H1 (cell line): Measurements from ENCODE around the gene MACROD1. TPM values are rescaled to one million over a fixed set of nuclear protein-coding genes. Genes with fewer than 3 reads are reported as not detected.

Experiments used
- ATF3 ChIP-seq: IDR thresholded peaks from 2 replicates; pipeline ENCODE4 v1.6.1; 2011; ENCODE audit warnings: low read depth, mild to moderate bottlenecking, low read length; ENCODE audit not compliant: insufficient read depth
- EP300 ChIP-seq, 2 experiments: IDR thresholded peaks; 1 replicate in 1 of 2; 2 replicates in 1 of 2; pipeline ENCODE4 v1.6.1; 2011 to 2012; ENCODE audit warnings: low read depth in 2 of 2, low read length in 2 of 2, mild to moderate bottlenecking in 2 of 2, borderline replicate concordance in 1 of 2, inconsistent platforms in 1 of 2, moderate library complexity in 1 of 2
- FOSL1 ChIP-seq: IDR thresholded peaks from 2 replicates; pipeline ENCODE4 v1.6.1; 2011; ENCODE audit warnings: mild to moderate bottlenecking, low read depth, low read length, moderate library complexity; ENCODE audit not compliant: insufficient read depth
- HDAC6 ChIP-seq: IDR thresholded peaks from one replicate; pipeline ENCODE4 v1.7.1; 2012; ENCODE audit warnings: low read depth, mild to moderate bottlenecking, inconsistent platforms, low read length, moderate library complexity
- PHF8 ChIP-seq: fragments of 200-600 bp; sonication (generic); conservative IDR thresholded peaks from 2 replicates; pipeline ENCODE4 v1.7.1; 2012; ENCODE audit warnings: low read depth, mild to moderate bottlenecking, inconsistent platforms, low read length, moderate library complexity
- RAD21 ChIP-seq, 2 experiments: IDR thresholded peaks in 1 of 2; conservative IDR thresholded peaks in 1 of 2; 2 replicates each; pipeline ENCODE4 v1.6.1; 2011; ENCODE audit warnings: low read depth in 2 of 2, low read length in 2 of 2, improper control_type of control experiment in 1 of 2, inconsistent platforms in 1 of 2, mild to moderate bottlenecking in 1 of 2, moderate library complexity in 1 of 2
- RBBP5 ChIP-seq: IDR thresholded peaks from 2 replicates; pipeline ENCODE4 v1.7.1; 2012; ENCODE audit warnings: low read depth, mild to moderate bottlenecking, inconsistent platforms, low read length, moderate library complexity, borderline replicate concordance
- polyA plus RNA-seq, 7 experiments: library from polyadenylated mRNA; depleted of rRNA in 3 of 7; stranded (reverse) in 5 of 7; unstranded in 2 of 7; fragments of >200 nt in 5 of 7; fragments of 200-250 nt in 2 of 7; gene quantifications; 1 replicate in 5 of 7; 2 replicates in 1 of 7; 4 replicates in 1 of 7; pipeline versions ENCODE4 v1.2.1 to v1.2.3, GENCODE V29; 2011 to 2013; ENCODE audit warnings: missing spikeins in 2 of 7, mixed read lengths in 2 of 7
- total RNA-seq: library from RNA; stranded (reverse); fragmentation: NEBNext Ultra II Directional; extraction: Animal tissue kit (Norgen Biotek cat#: 25700); gene quantifications from 2 replicates; pipeline ENCODE4 v1.2.1, GENCODE V29; 2021

MACROD1 gene
- total and polyA plus RNA-seq, 2 of the 8 experiments (the other 6 are each of a cell fraction or from before 2014, with no cell fraction given) = 19.5 to 34.1 TPM

GRCh38 chr11:64057890-64058289, 108.0 kb downstream of the MACROD1 start (continued):
- TF ChIP-seq EP300 (IDR thresholded peaks at IDR 0.05; ENCODE audit: borderline replicate concordance in 1 of 2, low read depth in 2 of 2, low read length in 2 of 2) = no peak
- no peak for TF ChIP-seq ATF3
- no peak for TF ChIP-seq HDAC6
- TF ChIP-seq RBBP5 = no peak
- no peak for TF ChIP-seq PHF8
- no peak for TF ChIP-seq RAD21 (IDR thresholded peaks at IDR 0.05 in 1 of 2, conservative IDR thresholded peaks at IDR 0.05 in 1 of 2; ENCODE audit: low read depth in 2 of 2, low read length in 2 of 2)
- TF ChIP-seq FOSL1 = no peak
